H1 (cell line): ENCODE data around the gene TTC38. TPM values are rescaled to one million over a fixed set of nuclear protein-coding genes. Genes with fewer than 3 reads are reported as not detected.

Source experiments
- CTCF ChIA-PET: fragments of 300-600 bp; sonication (Branson Sonifier 250); formaldehyde crosslinking; loops from one replicate; lab custom pipeline; 2021; ENCODE audit not compliant: partially characterized antibody; lab: Charles Lee
- POLR2A ChIA-PET: fragments of 300-600 bp; sonication (Branson Sonifier 250); formaldehyde crosslinking; loops from one replicate; lab custom pipeline; 2021; ENCODE audit warnings: inconsistent platforms; ENCODE audit not compliant: partially characterized antibody; lab: Charles Lee
- DNase-seq, 2 experiments: peaks; one replicate each; pipeline versions ENCODE4 v3.0.0 to v3.0.0-alpha.2; 2010 to 2022; ENCODE audit warnings: low spot score in 2 of 2, low read depth in 1 of 2, mixed read lengths in 1 of 2
- FAIRE-seq: peaks from 2 replicates; lab custom pipeline; 2011; peaks lifted over from hg19 to GRCh38; lab: Jason Lieb, UNC
- H2AFZ ChIP-seq: 2 replicates; pipeline ENCODE4 v1.8.1; 2012; ENCODE audit warnings: low read length, inconsistent platforms
- H2AK5ac ChIP-seq: 2 replicates; pipeline ENCODE4 v1.6.1; 2013; ENCODE audit warnings: low read depth, low read length
- H2BK120ac ChIP-seq: replicated peaks from 2 replicates; pipeline ENCODE3; 2013; ENCODE audit warnings: low read depth, low read length, inconsistent platforms
- H2BK12ac ChIP-seq: 2 replicates; pipeline ENCODE4 v1.6.1; 2013; ENCODE audit warnings: low read depth, low read length
- H2BK15ac ChIP-seq: 2 replicates; pipeline ENCODE4 v1.6.1; 2013; ENCODE audit warnings: low read length
- H2BK20ac ChIP-seq: 2 replicates; pipeline ENCODE4 v1.6.1; 2013; ENCODE audit warnings: low read length
- H2BK5ac ChIP-seq: 2 replicates; pipeline ENCODE4 v1.6.1; 2013; ENCODE audit warnings: low read depth, low read length
- H3K14ac ChIP-seq: 2 replicates; pipeline ENCODE4 v1.6.1; 2013; ENCODE audit warnings: inconsistent platforms; ENCODE audit not compliant: insufficient read length
- H3K18ac ChIP-seq: 2 replicates; pipeline ENCODE4 v1.6.1; 2013; ENCODE audit warnings: low read length; ENCODE audit errors: extremely low read depth
- H3K23ac ChIP-seq: 2 replicates; pipeline ENCODE4 v1.6.1; 2013; ENCODE audit warnings: inconsistent platforms; ENCODE audit not compliant: insufficient read length
- H3K23me2 ChIP-seq: 2 replicates; pipeline ENCODE4 v1.6.1; 2013; ENCODE audit warnings: low read depth, low read length
- H3K27ac ChIP-seq: 2 replicates; pipeline ENCODE4 v1.6.1; 2011; ENCODE audit warnings: low read depth, low read length, inconsistent platforms
- H3K27me3 ChIP-seq, 4 experiments: replicated peaks in 1 of 4; 1 replicate in 1 of 4; 2 replicates in 3 of 4; pipeline versions ENCODE4 v1.6.1 to v1.8.1; 2011 to 2013; ENCODE audit warnings: low read length in 3 of 4, mild to moderate bottlenecking in 3 of 4, inconsistent platforms in 2 of 4, mixed read lengths in 2 of 4, moderate library complexity in 1 of 4; ENCODE audit not compliant: control insufficient read depth in 3 of 4, insufficient read depth in 3 of 4; ENCODE audit errors: extremely low read depth in 1 of 4
- H3K36me3 ChIP-seq, 4 experiments: 2 replicates each; pipeline versions ENCODE4 v1.6.1 to v1.8.1; 2011 to 2013; ENCODE audit warnings: mild to moderate bottlenecking in 4 of 4, low read length in 3 of 4, moderate library complexity in 2 of 4, control low read depth in 1 of 4, inconsistent platforms in 1 of 4; ENCODE audit not compliant: insufficient read depth in 4 of 4, control insufficient read depth in 2 of 4
- H3K4ac ChIP-seq: replicated peaks from 2 replicates; pipeline ENCODE3; 2013; ENCODE audit warnings: low read length, low read depth, mixed read lengths, inconsistent platforms; ENCODE audit not compliant: insufficient read length
- H3K4me1 ChIP-seq, 4 experiments: replicated peaks in 1 of 4; 1 replicate in 1 of 4; 2 replicates in 3 of 4; pipeline versions ENCODE4 v1.6.1 to v1.8.1; 2011 to 2013; ENCODE audit warnings: low read length in 3 of 4, inconsistent platforms in 2 of 4, mixed read lengths in 1 of 4; ENCODE audit not compliant: insufficient read depth in 4 of 4, control insufficient read depth in 3 of 4
- H3K4me2 ChIP-seq, 2 experiments: 2 replicates each; pipeline versions ENCODE4 v1.6.1 to v1.8.1; 2011 to 2013; ENCODE audit warnings: low read depth in 2 of 2, low read length in 2 of 2, control low read depth in 1 of 2, inconsistent platforms in 1 of 2, mild to moderate bottlenecking in 1 of 2; ENCODE audit not compliant: insufficient read depth in 1 of 2
- H3K4me3 ChIP-seq, 4 experiments: fragments of 200-600, 300-600 bp in 1 of 4; sonication (generic), shearing (Covaris generic), sonication (Bioruptor Twin) in 1 of 4; 2 replicates each; pipeline versions ENCODE4 v1.5.1 to v1.8.1; 2011 to 2016; ENCODE audit warnings: low read length in 4 of 4, low read depth in 3 of 4, control low read depth in 2 of 4, inconsistent platforms in 2 of 4, mild to moderate bottlenecking in 2 of 4, mixed read lengths in 1 of 4, moderate library complexity in 1 of 4; ENCODE audit not compliant: insufficient read depth in 2 of 4; ENCODE audit errors: extremely low read depth in 1 of 4
- H3K56ac ChIP-seq: replicated peaks from 2 replicates; pipeline ENCODE3; 2013; ENCODE audit warnings: low read depth, mild to moderate bottlenecking, mixed read lengths, low read length, inconsistent platforms; ENCODE audit not compliant: insufficient read length
- H3K79me1 ChIP-seq: 2 replicates; pipeline ENCODE4 v1.6.1; 2013; ENCODE audit warnings: low read depth, low read length, control low read depth
- H3K79me2 ChIP-seq, 2 experiments: 2 replicates each; pipeline versions ENCODE4 v1.6.1 to v1.8.1; 2012 to 2013; ENCODE audit warnings: low read length in 2 of 2, mild to moderate bottlenecking in 2 of 2, inconsistent platforms in 1 of 2; ENCODE audit not compliant: insufficient read depth in 2 of 2, control insufficient read depth in 1 of 2
- H3K9ac ChIP-seq, 4 experiments: replicated peaks in 1 of 4; 1 replicate in 1 of 4; 2 replicates in 3 of 4; pipeline versions ENCODE4 v1.6.1 to v1.8.1; 2011 to 2013; ENCODE audit warnings: low read depth in 3 of 4, low read length in 3 of 4, control low read depth in 2 of 4, mild to moderate bottlenecking in 2 of 4, moderate library complexity in 2 of 4, inconsistent platforms in 1 of 4; ENCODE audit errors: extremely low read depth in 1 of 4
- H3K9me3 ChIP-seq, 2 experiments: 2 replicates each; pipeline versions ENCODE4 v1.6.1 to v1.8.1; 2012 to 2013; ENCODE audit warnings: mild to moderate bottlenecking in 2 of 2, moderate library complexity in 2 of 2, control low read depth in 1 of 2, inconsistent platforms in 1 of 2, low read depth in 1 of 2, low read length in 1 of 2, mixed read lengths in 1 of 2; ENCODE audit not compliant: insufficient read depth in 2 of 2
- H4K20me1 ChIP-seq, 2 experiments: replicated peaks in 1 of 2; 2 replicates each; pipeline versions ENCODE3 to v1.8.1; 2011 to 2013; ENCODE audit warnings: inconsistent platforms in 2 of 2, low read length in 2 of 2, mild to moderate bottlenecking in 1 of 2; ENCODE audit not compliant: insufficient read depth in 2 of 2, control insufficient read depth in 1 of 2
- H4K5ac ChIP-seq: 2 replicates; pipeline ENCODE4 v1.6.1; 2013; ENCODE audit warnings: low read length, low read depth, mixed read lengths, inconsistent platforms; ENCODE audit not compliant: insufficient read length
- H4K8ac ChIP-seq: 2 replicates; pipeline ENCODE4 v1.8.0; 2013; ENCODE audit warnings: mild to moderate bottlenecking, moderate library complexity, low read length, inconsistent platforms; ENCODE audit not compliant: insufficient read depth; ENCODE audit errors: extremely low read depth
- H4K91ac ChIP-seq: replicated peaks from 2 replicates; pipeline ENCODE3; 2013; ENCODE audit warnings: low read length, mixed read lengths, inconsistent platforms; ENCODE audit not compliant: insufficient read length
- ASH2L ChIP-seq: fragments of 200-600, 300-600 bp; sonication (generic); IDR thresholded peaks from one replicate; pipeline ENCODE4 v1.7.1; 2017; ENCODE audit warnings: low read length
- E2F6 ChIP-seq: IDR thresholded peaks from 2 replicates; pipeline ENCODE4 v1.6.1; 2012; ENCODE audit warnings: inconsistent platforms
- FOSL1 ChIP-seq: IDR thresholded peaks from 2 replicates; pipeline ENCODE4 v1.6.1; 2011; ENCODE audit warnings: mild to moderate bottlenecking, low read depth, low read length, moderate library complexity; ENCODE audit not compliant: insufficient read depth
- GABPA ChIP-seq: IDR thresholded peaks from 2 replicates; pipeline ENCODE4 v1.6.1; 2011; ENCODE audit warnings: mild to moderate bottlenecking, low read length, moderate library complexity, borderline replicate concordance; ENCODE audit not compliant: insufficient read depth
- MAX ChIP-seq: IDR thresholded peaks from 2 replicates; pipeline ENCODE4 v1.6.1; 2012; ENCODE audit warnings: inconsistent platforms
- NANOG ChIP-seq: IDR thresholded peaks from 2 replicates; pipeline ENCODE4 v1.6.1; 2011; ENCODE audit warnings: low read length, low read depth, mild to moderate bottlenecking, inconsistent platforms; ENCODE audit not compliant: insufficient read depth, poor library complexity, severe bottlenecking
- PHF8 ChIP-seq: fragments of 200-600 bp; sonication (generic); conservative IDR thresholded peaks from 2 replicates; pipeline ENCODE4 v1.7.1; 2012; ENCODE audit warnings: low read depth, mild to moderate bottlenecking, inconsistent platforms, low read length, moderate library complexity
- POLR2A ChIP-seq, 2 experiments: IDR thresholded peaks; 1 replicate in 1 of 2; 2 replicates in 1 of 2; pipeline ENCODE4 v1.6.1; 2011; ENCODE audit warnings: low read depth in 2 of 2, low read length in 2 of 2, mild to moderate bottlenecking in 2 of 2; ENCODE audit errors: control extremely low read depth in 1 of 2
- RFX5 ChIP-seq: IDR thresholded peaks from 2 replicates; pipeline ENCODE4 v1.6.1; 2011; ENCODE audit warnings: low read depth, low read length, improper control_type of control experiment, borderline replicate concordance
- SP1 ChIP-seq: IDR thresholded peaks from 2 replicates; pipeline ENCODE4 v1.6.1; 2011; ENCODE audit warnings: low read depth, low read length
- TAF7 ChIP-seq: optimal IDR thresholded peaks from 2 replicates; pipeline ENCODE3; 2011; ENCODE audit warnings: low read depth, mild to moderate bottlenecking, inconsistent platforms, low read length, moderate library complexity, borderline replicate concordance
- TBP ChIP-seq: IDR thresholded peaks from 2 replicates; pipeline ENCODE4 v1.6.1; 2011; ENCODE audit warnings: low read depth, low read length, improper control_type of control experiment
- TEAD4 ChIP-seq: IDR thresholded peaks from 2 replicates; pipeline ENCODE4 v1.6.1; 2012; ENCODE audit warnings: low read depth, low read length, inconsistent platforms, mixed read lengths
- ZNF274 ChIP-seq: IDR thresholded peaks from 2 replicates; pipeline ENCODE4 v1.7.0; 2012; ENCODE audit warnings: low read length, borderline replicate concordance; ENCODE audit errors: extremely low read depth
- WGBS, 2 experiments: shearing (Covaris generic) in 1 of 2; methylation state at CpG; one replicate each; pipeline versions ENCODE4 v1.1.6 to v1.1.7; 2013 to 2015; ENCODE audit warnings: low lambda C conversion rate in 2 of 2, mixed read lengths in 2 of 2, inconsistent platforms in 1 of 2, low coverage in 1 of 2, missing lambda C conversion rate in 1 of 2; ENCODE audit not compliant: insufficient replicate concordance in 2 of 2, insufficient coverage in 1 of 2, insufficient read length in 1 of 2; ENCODE audit errors: extremely low coverage in 1 of 2, missing lambda C conversion rate in 1 of 2; 5-methylcytosine and 5-hydroxymethylcytosine counted together
- polyA plus RNA-seq, 7 experiments: library from polyadenylated mRNA; depleted of rRNA in 3 of 7; stranded (reverse) in 5 of 7; unstranded in 2 of 7; fragments of >200 nt in 5 of 7; fragments of 200-250 nt in 2 of 7; gene quantifications; 1 replicate in 5 of 7; 2 replicates in 1 of 7; 4 replicates in 1 of 7; pipeline versions ENCODE4 v1.2.1 to v1.2.3, GENCODE V29; 2011 to 2013; ENCODE audit warnings: missing spikeins in 2 of 7, mixed read lengths in 2 of 7
- total RNA-seq: library from RNA; stranded (reverse); fragmentation: NEBNext Ultra II Directional; extraction: Animal tissue kit (Norgen Biotek cat#: 25700); gene quantifications from 2 replicates; pipeline ENCODE4 v1.2.1, GENCODE V29; 2021

The TTC38 gene
- total and polyA plus RNA-seq, 2 of the 8 experiments (the other 6 are each of a cell fraction or from before 2014, with no cell fraction given): 25.3 to 34.8 TPM

GRCh38 chr22:46329616-46330015, 61.8 kb downstream of the TTC38 start:
- DNase-seq: no peak
- no peak overlapping the region for H3K56ac ChIP-seq
- H2BK5ac ChIP-seq: no peak overlapping the region
- H3K9ac ChIP-seq: no peak overlapping the region
- no peak overlapping the region for H2BK12ac ChIP-seq
- peaks cover 18 to 40% (median 26%) of the 10 kb centered on the region in 4 experiments for H3K36me3 ChIP-seq
- no peaks in the 10 kb centered on the region for H3K23me2 ChIP-seq
- no peak overlapping the region for H3K18ac ChIP-seq
- H3K27ac ChIP-seq: no peak overlapping the region
- no peak overlapping the region for H4K8ac ChIP-seq
- H3K79me1 ChIP-seq: no peaks in the 10 kb centered on the region
- H3K23ac ChIP-seq: no peak overlapping the region
- no peak overlapping the region for H4K5ac ChIP-seq
- POLR2A ChIA-PET: interaction anchor here (0.6 kb wide), 1 partner anchor 339 kb away, joined by 3 read pairs; no protein-coding TSS in a partner anchor
- no peak overlapping the region for H4K91ac ChIP-seq
- no peak for FAIRE-seq
- no peak overlapping the region for H2BK20ac ChIP-seq
- H3K4ac ChIP-seq: no peak overlapping the region
- peaks cover 1 to 3% of the 10 kb centered on the region in 2 experiments for H4K20me1 ChIP-seq
- H3K14ac ChIP-seq: no peak overlapping the region
- no peaks in the 10 kb centered on the region for H3K79me2 ChIP-seq
- no peak overlapping the region for H3K4me3 ChIP-seq
- WGBS, 2 experiments: 93% methylated on average over 8 of the region's 8 CpGs; no CpG with 5 or more reads in 1 of the 2 experiments
- H2BK15ac ChIP-seq: no peak overlapping the region
- no peak overlapping the region for H2BK120ac ChIP-seq
- no peaks in the 10 kb centered on the region for H3K9me3 ChIP-seq
- H2AK5ac ChIP-seq: no peak overlapping the region
- H3K4me2 ChIP-seq: no peak overlapping the region
- H3K27me3 ChIP-seq: no peaks in the 10 kb centered on the region
- CTCF ChIA-PET: interaction anchor here (0.7 to 2.5 kb wide), 3 partner anchors 38 to 323 kb away, joined by 3 to 6 read pairs (median 5); no protein-coding TSS in a partner anchor
- no peaks in the 10 kb centered on the region; a peak in 1 of 7 replicates for H3K4me1 ChIP-seq
- H2AFZ ChIP-seq: no peak overlapping the region
- TF ChIP-seq PHF8 (no peak), ZNF274 (no peak), NANOG (no peak), E2F6 (no peak), TBP (no peak), FOSL1 (no peak), TEAD4 (no peak), POLR2A (IDR thresholded peaks at IDR 0.05; ENCODE audit: control extremely low read depth in 1 of 2, low read depth in 2 of 2, low read length in 2 of 2) (no peak), TAF7 (no peak), SP1 (no peak), ASH2L (no peak), RFX5 (no peak), GABPA (no peak), MAX (no peak)
